Stimulated activated CD4-positive, alpha-beta T cell treated with anti-CD3 and anti-CD28 coated beads, TNF-alpha, amount 100 ng/mL, for 48 hours (primary cell): ENCODE measurements around the gene MTG1.

Source experiments
- DNase-seq, 3 donors: peaks; one replicate each; pipeline ENCODE4 v3.0.0-alpha.2; 2020; ENCODE audit warnings: low read depth in 3 of 3

Gene MTG1

DNA sequence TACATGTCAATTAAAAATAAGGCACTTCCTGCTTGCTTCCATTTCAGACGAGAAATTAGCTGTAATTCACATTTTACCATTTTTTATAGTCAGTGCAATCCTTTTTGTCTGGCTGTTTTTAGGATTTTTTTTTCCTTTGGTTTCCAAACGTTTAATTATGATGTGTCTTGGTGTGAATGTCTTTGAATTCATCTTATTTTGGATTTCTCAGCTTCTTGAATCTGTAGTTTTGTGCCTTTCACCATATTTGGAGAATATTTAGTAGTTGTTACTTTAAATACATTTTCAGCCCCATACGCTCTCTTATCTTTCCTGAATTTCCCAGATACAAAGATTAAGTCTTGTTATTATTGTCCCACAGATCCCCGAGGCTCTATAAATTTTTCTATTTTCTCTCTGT, 57.4 kb downstream of the MTG1 start:
- DNase-seq = no peak

GRCh38 chr10:133452453-133452852, 58.5 kb downstream of the MTG1 start:
- DNase-seq = no peak

DNA sequence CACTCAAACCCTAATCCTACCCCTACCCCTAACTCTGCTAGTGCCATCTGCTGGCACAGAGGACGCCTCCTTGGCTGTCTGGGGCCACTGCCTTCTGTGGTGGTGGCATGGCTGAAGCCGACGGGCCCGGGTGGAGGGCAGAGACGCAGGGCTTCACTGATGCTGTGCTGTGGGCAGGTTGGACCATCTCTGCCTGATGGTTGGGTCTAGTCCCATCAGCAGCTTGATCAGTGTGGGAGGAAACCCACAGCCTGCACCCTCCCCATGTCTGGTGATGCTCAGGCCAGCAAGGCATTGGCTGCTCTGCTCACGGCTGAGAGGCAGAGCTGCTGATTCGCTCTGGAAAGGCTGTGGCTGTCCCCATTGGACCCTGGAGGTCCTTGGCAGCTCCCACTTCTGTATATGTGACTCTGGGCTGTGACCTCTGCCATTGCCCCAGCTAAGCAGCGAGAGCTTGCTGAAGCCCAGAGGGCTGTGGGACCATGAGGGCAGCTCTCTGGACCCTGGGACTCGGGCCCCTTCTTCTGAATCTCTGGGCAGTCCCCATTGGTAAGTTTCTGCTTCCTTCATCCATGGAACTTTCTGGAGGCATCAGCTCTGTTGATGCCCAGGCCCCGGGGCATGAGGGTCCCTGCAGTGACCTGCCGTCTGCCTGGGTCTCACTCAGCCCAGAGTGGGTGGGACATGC, 59.7 kb downstream of the MTG1 start, which contains the start of gene SCART1:
TSS of gene SCART1 (plus strand) at position 430 of the 688 bp plus-strand sequence. CDS start at position 483, 53 bp downstream.
- DNase-seq = no peak

GRCh38 chr10:133454204-133454893, 60.4 kb downstream of the MTG1 start:
- DNase-seq = no peak

- DNase-seq = no peak
Observed at GRCh38 chr10:133455196-133455595, 61.2 kb downstream of the MTG1 start.

GRCh38 chr10:133455611-133456031, 61.7 kb downstream of the MTG1 start:
- no peak for DNase-seq

GRCh38 chr10:133456041-133456951, 62.3 kb downstream of the MTG1 start:
- DNase-seq = no peak

- no peak for DNase-seq
Observed at GRCh38 chr10:133457100-133457841, 63.3 kb downstream of the MTG1 start.

DNA sequence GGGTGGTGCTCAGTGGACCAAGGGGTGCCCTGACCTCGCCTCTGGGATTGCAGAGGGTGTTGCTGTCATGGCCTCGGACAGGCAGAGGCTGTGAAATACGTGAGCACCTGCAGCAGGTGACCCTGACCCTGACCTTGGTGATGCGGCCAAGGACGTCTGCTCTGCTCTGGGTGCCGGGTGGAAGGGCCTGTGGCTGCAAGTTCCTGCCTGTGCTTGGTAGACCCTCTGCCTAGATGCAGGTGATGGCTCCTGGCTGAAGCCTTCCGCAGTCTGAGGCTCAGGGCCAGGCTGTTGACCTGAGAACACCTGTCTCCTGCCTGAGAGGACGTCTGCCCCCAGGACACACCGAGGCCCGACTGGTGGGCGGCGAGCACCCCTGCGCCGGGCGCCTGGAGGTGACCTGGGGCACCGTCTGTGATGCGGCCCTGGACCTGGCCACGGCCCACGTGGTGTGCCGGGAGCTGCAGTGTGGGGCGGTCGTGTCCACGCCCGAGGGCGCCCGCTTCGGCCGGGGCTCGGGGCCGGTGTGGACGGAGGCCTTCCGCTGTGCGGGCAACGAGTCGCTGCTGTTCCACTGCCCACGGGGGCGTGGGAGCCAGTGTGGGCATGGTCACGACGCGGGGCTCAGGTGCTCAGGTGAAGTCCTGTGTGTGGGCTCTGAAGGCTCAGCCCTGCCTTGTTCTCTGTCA, 64.2 kb downstream of the MTG1 start:
- DNase-seq = no peak

GRCh38 chr10:133458710-133459453, 64.9 kb downstream of the MTG1 start:
- no peak for DNase-seq

DNA sequence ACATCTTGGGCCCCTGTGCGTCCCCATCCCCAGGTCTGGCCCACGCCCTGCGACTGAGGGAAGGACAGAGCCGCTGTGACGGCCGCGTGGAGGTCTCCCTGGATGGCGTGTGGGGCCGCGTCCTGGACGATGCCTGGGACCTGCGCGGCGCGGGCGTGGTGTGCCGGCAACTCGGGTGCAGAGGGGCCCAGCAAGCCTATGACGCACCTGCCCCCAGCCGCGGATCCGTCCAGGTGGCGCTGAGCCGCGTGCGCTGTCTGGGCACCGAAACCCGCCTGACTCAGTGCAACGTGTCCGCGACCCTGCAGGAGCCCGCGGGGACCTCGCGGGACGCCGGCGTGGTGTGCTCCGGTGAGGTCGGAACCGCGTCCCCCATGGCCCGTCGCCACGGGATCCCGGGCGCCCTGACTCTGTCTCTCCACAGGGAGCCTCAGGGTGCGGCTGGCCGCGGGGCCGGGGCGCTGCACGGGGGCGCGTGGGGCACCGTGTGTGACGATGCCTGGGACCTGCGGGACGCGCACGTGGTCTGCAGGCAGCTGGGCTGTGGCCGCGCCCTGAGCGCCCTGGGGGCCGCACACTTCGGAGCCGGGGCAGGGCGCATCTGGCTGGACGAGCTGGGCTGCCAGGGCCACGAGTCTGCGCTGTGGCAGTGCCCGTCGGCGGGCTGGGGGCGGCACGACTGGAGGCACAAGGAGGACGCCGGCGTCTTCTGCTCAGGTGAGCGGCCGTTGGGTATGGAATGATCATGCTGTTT, 65.7 kb downstream of the MTG1 start:
- no peak for DNase-seq

- DNase-seq = no peak
Observed at GRCh38 chr10:133460208-133460769, 66.3 kb downstream of the MTG1 start.

DNA sequence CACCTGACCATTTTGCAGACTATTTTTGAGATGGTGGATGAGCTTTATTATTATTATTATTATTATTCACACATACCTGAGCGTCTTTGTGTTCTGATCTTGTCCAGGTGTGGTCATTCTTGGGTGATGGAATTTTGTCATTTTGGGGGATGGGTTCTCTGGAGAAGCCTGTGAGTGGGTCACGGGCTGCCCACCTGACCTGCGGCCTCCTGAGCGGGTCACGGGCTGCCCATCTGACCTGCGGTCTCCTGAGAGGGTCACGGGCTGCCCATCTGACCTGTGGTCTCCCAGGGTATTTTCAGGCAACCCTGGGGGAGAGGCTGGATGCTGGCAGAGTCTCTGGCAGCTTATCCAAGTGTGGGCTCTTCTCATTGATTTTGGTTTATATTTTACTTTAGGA, 67.1 kb downstream of the MTG1 start:
- DNase-seq = no peak

DNA sequence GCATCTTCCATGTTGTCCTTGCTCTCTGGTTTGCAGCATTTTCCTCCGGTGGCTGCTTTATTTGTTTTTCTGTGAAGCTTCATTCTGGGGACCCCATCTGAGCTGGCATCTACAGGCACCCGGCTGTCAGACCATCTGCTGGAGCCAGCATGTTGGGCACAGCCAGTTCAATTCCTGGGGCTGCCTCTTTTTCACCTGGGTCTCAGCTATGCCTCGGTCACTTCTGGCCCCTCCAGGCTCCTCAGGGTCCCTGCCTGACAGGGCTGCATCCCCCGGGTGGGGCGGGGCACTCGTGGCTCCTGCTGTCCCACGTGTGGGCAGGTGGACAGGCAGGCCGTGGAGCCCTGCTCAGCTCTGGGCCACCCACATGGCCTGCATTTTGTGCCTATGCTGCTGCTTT, 67.9 kb downstream of the MTG1 start:
- no peak for DNase-seq

DNA sequence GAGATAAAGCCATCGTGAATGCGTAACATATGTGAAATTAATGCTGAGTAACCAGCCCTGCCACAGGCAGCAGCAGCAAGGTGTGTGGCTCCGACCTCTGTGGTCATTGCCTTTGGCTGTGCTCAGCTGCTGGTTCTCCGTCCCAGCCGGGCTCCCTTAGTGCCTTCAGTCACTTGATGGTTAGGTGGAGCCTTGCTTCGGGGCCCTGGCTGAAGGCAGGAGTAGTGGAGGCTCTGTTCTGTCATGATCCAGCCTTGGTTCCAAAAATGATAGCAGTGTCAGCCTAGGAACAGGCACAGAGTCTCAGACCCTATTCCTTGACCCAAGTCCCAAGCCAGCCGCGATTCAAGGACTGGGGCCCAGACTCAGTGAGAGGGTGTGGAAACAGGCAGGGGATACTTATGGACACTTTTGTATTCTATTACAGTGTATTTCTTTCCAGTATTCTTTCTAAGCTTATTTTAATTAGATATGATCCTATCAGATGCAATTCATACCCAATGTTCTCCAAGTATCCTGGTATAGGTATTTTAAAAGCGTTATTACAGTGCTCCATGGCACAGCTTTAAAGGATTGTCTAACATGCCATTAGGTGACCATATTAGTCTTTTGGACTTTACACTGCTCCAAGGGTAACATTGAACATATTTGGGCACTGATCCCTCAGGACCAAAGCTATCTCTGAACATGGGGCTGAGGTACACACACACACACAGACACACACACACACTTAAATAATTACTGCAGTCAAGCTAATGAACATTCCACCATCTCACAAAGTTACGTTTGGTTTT, 68.8 kb downstream of the MTG1 start:
- no peak for DNase-seq

GRCh38 chr10:133464582-133465031, 70.7 kb downstream of the MTG1 start:
- no peak for DNase-seq

DNA sequence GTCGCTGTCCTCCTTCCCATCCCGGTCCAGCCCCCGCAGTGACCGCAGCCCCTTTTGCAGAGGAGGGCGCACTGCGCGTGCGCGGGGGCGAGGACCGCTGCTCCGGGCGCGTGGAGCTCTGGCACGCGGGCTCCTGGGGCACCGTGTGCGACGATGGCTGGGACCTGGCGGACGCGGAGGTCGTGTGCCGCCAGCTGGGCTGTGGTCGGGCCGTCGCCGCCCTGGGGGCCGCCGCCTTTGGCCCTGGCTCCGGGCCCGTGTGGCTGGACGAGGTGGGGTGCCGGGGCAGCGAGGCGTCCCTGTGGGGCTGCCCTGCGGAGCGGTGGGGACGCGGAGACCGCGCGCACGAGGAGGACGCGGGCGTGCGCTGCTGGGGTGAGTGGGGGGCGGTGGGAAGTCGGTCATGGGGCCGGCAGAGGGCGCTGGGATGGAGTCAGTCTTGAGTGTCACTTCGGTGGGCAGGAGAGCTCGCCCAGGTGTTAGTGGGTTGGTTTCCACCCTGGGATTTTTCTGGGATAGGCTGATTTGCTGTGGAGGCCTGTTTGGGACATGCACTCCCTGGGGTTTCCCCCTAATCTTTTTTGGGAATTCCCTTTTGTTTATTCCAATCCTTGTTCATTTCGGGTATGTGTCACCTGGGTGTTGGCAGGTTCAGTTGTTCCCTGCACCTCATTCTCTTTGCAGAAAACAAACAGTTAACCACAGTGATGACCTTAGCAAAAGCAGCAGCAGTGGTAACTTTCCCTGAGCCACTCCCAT, 71.4 kb downstream of the MTG1 start:
- no peak for DNase-seq
